Right renal pelvis (tissue), 4 donors: ENCODE data around the gene CMTR1. TPM values are rescaled to one million over a fixed set of nuclear protein-coding genes. Genes with fewer than 3 reads are reported as not detected.
"Not testable (repeated sequence)": the region's sequence is repeated elsewhere in the genome, so short reads cannot be mapped to it uniquely, and the experiment has no call there.

Experiments
- DNase-seq, 4 donors: peaks; one replicate each; pipeline ENCODE4 v3.0.0-alpha.2; 2013; ENCODE audit warnings: low read depth in 4 of 4, low spot score in 3 of 4, missing footprints in 1 of 4
- polyA plus RNA-seq, 4 donors: library from polyadenylated mRNA; unstranded; fragments of 120-200 nt; gene quantifications; one replicate each; pipeline ENCODE4 v1.2.1, GENCODE V29; 2013; ENCODE audit not compliant: insufficient read length in 4 of 4

Gene CMTR1
- polyA plus RNA-seq, 4 donors, result 43.5 to 49.3 (median 46.5) TPM

GRCh38 chr6:37490536-37491170 lies 57.6 kb downstream of the CMTR1 start:
- DNase-seq, result no peak

- no peak for DNase-seq
Measured at GRCh38 chr6:37491171-37491829, 58.3 kb downstream of the CMTR1 start.

GRCh38 chr6:37491830-37492208 lies 58.8 kb downstream of the CMTR1 start:
- no peak for DNase-seq

GRCh38 chr6:37492236-37492972 lies 59.4 kb downstream of the CMTR1 start:
- DNase-seq, result no peak

- no peak for DNase-seq
Measured at GRCh38 chr6:37492991-37493660, 60.1 kb downstream of the CMTR1 start.

- DNase-seq, result no peak
Measured at GRCh38 chr6:37493661-37493995, 60.6 kb downstream of the CMTR1 start.

GRCh38 chr6:37495244-37495934 lies 62.4 kb downstream of the CMTR1 start:
- no peak for DNase-seq

GRCh38 chr6:37496951-37497885 lies 64.2 kb downstream of the CMTR1 start:
- no peak for DNase-seq

GRCh38 chr6:37499433-37500293 lies 66.6 kb downstream of the CMTR1 start, which contains the start of gene CCDC167:
CCDC167 (minus strand) TSS chr6:37499893; CDS start chr6:37499863, 30 bp downstream.
- DNase-seq, result peak; percentile 90 to 96 (median 92)

GRCh38 chr6:37500294-37500608 lies 67.2 kb downstream of the CMTR1 start:
- DNase-seq, result no peak

GRCh38 chr6:37500904-37501303 lies 67.9 kb downstream of the CMTR1 start:
- not testable (repeated sequence) for DNase-seq

GRCh38 chr6:37501632-37502491 lies 68.8 kb downstream of the CMTR1 start:
- DNase-seq, result no peak

GRCh38 chr6:37502703-37503291 lies 69.8 kb downstream of the CMTR1 start:
- DNase-seq, result no peak

GRCh38 chr6:37503309-37503965 lies 70.4 kb downstream of the CMTR1 start:
- no peak for DNase-seq

- no peak for DNase-seq
Measured at GRCh38 chr6:37504024-37504423, 71.0 kb downstream of the CMTR1 start.

GRCh38 chr6:37506479-37506878 lies 73.5 kb downstream of the CMTR1 start:
- DNase-seq, result no peak

- no peak for DNase-seq
Measured at GRCh38 chr6:37507077-37507476, 74.1 kb downstream of the CMTR1 start.
